NCI-H1105 treated with DMSO at 0.1 percent for 48 hours (cell line): ENCODE data around the gene MED26.
A peak's percentile ranks its signal among the peaks of the same experiment; 100 is the strongest.
"Not testable (repeated sequence)": the region's sequence is repeated elsewhere in the genome, so short reads cannot be mapped to it uniquely, and the experiment has no call there.

Experiments
- DNase-seq: peaks from one replicate; lab custom pipeline; 2025; lab: John Stamatoyannopoulos, UW

MED26 gene, protein sequence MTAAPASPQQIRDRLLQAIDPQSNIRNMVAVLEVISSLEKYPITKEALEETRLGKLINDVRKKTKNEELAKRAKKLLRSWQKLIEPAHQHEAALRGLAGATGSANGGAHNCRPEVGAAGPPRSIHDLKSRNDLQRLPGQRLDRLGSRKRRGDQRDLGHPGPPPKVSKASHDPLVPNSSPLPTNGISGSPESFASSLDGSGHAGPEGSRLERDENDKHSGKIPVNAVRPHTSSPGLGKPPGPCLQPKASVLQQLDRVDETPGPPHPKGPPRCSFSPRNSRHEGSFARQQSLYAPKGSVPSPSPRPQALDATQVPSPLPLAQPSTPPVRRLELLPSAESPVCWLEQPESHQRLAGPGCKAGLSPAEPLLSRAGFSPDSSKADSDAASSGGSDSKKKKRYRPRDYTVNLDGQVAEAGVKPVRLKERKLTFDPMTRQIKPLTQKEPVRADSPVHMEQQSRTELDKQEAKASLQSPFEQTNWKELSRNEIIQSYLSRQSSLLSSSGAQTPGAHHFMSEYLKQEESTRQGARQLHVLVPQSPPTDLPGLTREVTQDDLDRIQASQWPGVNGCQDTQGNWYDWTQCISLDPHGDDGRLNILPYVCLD

DNA sequence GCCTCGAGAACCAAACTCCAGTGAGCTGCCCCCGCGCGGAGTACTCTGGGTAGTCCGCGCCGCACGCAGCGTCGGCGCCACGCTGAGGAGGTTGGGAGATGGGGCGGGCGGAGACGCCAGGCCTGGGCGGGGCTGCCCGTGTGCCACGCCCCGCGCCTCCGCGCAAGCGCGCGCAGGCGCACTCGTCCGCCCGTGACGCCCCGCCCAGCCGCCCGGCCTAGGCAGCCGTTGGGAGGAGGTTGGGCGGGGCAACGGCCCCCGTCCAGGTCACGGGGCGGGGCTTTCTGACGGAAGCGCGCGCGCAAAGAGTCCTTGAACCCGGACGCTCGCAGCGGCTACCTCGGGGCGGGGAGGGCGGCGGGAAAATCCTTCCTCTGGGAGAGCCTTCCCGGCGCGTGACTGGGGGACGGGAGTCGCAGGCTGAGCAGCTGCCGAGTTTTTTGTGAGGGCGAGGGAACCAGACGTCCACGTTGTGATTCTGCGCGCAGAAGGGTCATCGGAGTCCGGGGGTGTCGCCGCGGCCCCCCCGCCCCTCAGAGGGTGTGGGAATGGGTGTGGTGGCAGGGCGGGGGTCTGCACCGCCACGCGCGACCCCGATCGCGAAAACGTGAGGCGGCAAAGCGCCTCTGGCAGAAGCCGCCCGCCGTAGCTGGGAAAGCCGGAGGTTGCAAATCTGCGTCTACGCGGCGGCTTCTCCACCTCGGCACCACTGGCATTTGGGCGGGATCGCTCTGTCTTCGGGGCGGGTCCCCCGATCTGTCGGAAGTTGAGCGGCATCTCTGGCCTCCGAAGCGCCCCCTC is at the start of gene MED26:
Gene MED26 (minus strand): TSS at position 22 of the 801 bp plus-strand sequence. CDS start 261 bp downstream, outside the sequence.
- peak; percentile 92 for DNase-seq

DNA sequence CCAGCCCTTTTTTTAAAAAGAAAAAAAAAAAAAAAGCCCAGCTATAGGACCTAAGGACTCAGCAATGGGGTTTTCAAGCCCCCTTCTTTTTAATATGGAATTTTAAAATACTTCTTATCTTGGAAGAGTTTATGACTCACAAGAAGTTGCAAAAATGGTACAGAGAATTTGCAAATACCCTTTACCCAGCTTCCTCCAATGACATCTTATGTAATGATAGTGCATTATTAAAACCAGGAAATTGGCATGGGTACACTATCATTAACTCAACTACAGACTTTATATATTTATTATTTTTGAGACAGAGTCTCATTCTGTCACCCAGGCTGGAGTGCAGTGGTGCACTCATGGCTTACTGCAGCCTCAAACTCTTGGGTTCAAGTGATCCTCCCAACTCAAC is 49.1 kb upstream of the MED26 start:
- DNase-seq, result no peak

DNA sequence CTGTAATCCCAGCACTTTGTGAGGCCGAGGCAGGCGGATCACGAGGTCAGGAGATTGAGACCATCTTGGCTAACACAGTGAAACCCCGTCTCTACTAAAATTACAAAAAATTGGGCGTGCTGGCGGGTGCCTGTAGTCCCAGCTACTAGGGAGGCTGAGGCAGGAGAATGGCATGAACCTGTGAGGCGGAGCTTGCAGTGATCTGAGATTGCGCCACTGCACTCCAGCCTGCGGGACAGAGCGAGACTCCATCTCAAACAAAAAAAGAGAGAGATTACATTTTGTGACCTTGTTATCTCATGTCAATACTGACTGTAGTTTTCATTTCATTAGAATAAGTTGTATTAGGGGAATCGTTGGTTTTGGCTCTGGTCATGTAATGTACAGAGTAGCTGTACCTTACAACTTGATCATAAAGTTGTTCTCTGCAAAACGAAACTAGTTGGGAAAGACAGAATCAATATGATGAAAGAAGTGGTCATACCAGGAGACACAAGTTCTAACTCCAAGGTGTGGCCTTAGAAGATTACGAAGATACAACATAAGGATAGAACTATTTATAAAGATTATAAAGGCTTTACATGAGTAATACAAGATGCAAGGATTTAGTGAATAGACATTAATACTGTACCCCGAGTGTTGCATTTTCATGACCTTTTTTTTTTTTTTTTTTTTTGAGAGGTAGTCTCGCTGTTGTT is 48.2 kb upstream of the MED26 start:
- no peak for DNase-seq

DNA sequence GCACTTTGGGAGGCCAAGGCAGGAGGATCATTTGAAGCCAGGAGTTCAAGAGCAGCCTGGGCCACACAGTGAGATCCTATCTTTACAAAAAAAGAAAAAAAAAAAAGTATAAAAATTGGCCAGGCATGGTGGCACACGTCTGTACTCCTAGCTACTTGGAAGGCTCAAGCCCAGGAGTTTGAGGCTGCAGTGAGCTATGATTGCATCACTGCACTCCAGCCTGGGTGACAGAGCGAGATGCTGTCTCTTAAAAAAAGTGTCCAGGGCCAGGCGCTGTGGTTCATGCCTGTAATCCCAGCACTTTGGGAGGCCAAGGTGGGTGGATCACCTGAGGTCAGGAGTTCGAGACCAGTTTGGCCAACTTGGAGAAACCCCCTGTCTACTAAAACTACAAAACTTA is 45.8 kb upstream of the MED26 start:
- not testable (repeated sequence) for DNase-seq

DNA sequence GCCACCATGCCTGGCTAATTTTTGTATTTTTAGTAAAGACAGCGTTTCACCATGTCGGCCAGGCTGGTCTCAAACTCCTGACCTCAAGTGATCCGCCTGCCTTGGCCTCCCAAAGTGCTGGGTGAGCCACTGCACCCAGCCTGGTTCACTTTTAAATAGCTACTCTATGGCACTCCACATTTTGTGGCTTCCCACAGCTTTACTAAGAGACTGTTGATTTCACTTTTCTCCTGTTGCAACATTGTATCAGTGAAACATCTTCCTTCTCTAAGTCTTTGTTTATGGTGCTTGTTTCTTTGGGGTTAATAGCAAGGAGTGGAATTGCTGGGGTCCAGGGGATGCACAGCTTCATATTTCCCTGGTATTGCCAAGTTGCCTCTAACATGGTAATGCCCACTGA is 45.2 kb upstream of the MED26 start:
- DNase-seq, result no peak

DNA sequence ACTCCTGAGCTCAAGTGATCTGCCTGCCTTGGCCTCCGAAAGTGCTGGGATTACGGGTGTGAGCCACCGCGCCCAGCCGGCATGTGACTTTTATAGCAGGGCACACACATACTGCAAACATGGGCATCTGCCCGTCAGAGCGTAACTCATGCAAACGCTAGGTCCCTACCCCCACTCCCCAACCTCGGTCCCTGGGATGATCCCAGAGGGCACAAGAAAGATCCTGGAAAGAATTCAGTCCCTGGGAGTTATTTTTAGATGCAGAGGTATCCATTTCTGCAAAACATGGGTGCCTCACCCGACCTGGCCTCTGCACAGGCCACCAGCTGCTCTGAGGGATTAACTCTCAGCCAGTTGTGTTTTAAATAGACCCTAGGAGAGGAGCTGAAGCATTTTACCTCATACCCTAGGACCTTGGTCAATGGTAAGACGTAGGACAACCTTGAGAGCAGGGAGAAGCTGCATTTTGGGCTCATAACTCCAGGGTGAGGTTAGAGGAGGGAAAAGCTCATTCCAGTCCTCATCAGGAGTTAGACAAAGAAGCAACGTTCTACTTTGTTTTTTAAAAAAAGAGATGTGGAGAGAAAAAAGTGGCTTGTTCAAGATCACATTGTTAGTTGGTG is 43.8 kb upstream of the MED26 start:
- no peak for DNase-seq

DNA sequence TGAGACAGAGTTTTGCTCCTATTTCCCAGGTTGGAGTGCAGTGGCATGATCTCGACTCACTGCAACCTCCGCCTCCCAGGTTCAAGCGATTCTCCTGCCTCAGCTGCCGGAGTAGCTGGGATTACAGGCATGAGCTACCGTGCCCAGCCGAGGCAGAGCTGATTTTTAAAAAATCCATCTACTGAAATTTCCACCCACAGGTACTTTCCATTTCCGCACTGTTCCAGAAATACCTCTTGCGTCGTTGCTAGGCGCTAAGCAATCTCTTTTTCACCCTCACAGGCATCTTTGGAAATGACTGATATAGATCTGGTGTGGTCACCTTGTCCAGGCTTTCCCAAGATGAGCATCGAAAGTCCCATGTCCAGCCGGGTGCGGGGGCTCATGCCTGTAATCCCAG is 42.3 kb upstream of the MED26 start:
- DNase-seq, result no peak

DNA sequence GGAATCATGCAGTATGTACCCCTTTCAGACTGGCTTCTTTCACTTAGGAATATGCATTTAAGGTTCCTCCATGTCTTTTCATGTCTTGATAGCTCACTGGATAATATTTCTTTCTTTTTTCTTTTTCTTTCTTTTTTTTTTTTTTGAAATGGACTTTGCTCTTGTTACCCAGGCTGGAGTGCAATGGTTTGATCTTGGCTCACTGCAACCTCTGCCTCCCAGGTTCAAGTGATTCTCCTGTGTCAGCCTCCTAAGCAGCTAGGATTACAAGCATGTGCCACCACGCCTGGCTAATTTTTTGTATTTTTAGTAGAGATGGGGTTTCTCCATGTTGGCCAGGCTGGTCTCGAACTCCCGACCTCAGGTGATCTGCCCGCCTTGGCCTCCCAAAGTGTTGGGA is 40.7 kb upstream of the MED26 start:
- DNase-seq, result not testable (repeated sequence)

DNA sequence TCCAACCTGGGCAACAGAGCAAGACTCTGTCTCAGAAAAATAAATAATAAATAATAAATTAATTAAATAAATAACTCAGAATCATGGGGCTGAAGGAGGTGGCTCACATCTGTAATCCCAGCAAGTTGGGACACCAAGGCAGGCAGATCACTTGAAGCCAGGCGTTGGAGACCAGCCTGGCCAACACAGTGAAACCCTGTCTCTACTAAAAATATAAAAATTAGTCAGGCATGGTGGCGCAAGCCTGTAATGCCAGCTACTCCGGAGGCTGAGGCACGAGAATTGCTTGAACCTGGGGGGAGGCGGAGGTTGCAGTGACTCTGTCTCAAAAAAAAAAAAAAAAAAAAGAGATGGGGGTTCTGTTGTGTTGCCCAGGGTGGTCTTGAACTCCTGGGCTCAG is 40.2 kb upstream of the MED26 start:
- no peak for DNase-seq

DNA sequence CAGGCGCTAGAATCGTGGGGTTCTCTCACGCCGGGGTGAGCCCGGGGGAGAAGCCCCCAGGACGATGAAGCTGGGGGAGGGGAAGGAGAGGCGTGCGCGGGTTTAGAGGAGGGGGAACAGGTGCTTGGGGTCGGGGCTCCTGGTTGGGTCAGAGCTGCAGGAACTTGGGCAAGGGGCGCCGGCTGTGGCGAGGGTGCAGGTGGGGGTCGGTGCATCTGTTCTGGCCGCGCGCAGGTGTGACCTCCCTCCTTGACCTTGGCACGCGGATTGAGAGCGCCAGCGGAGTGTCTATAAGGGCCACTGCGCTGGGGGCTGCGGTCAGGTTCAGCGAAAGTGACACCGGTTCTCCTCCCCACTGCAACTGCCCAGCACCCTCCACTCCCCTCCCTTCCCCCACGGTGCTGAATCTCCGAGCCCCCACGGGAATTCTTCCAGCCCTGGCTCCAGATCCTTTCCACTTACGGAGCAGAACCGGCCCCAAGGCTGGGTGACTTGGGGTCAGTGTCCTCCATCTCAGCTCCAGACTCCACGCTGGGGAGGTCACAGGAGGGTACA is 33.6 kb upstream of the MED26 start:
- DNase-seq, result peak; percentile 2

DNA sequence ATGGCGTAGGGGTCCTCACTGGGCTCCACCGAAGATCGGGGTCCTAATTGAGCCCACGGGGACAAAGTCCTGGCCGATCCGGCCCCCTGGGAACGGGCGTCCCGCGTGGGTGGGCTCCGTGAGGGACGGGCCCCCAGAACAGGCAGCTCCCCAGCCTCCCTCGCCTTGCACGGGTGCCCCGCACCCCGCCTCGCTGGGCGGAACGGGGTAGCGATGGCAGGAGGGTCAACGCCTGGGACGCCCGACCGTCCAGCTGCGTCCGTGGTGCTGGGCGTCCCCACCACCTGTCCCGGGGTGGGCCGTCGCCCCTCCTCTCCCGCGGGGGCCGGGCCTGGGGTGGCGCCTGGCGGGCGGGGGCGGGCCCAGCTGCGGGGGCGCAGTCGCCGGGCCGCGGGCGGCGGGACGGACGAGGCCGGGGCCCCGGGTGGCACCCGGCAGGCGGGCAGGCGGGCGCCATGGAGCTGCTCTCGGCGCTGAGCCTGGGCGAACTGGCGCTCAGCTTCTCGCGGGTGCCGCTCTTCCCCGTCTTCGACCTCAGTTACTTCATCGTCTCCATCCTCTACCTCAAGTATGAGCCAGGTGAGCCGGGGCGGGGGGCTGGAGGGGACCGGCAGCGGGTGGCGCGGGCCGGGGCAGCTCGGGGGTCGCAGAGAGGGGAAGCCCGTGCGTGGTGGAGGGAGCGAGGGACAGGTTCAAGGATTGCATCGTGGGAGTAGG is 32.9 kb upstream of the MED26 start, which contains the start of gene TMEM38A:
Gene TMEM38A (plus strand): TSS at position 377 of the 717 bp plus-strand sequence. CDS start 79 bp downstream, at position 456.
- DNase-seq, result peak; percentile 21

DNA sequence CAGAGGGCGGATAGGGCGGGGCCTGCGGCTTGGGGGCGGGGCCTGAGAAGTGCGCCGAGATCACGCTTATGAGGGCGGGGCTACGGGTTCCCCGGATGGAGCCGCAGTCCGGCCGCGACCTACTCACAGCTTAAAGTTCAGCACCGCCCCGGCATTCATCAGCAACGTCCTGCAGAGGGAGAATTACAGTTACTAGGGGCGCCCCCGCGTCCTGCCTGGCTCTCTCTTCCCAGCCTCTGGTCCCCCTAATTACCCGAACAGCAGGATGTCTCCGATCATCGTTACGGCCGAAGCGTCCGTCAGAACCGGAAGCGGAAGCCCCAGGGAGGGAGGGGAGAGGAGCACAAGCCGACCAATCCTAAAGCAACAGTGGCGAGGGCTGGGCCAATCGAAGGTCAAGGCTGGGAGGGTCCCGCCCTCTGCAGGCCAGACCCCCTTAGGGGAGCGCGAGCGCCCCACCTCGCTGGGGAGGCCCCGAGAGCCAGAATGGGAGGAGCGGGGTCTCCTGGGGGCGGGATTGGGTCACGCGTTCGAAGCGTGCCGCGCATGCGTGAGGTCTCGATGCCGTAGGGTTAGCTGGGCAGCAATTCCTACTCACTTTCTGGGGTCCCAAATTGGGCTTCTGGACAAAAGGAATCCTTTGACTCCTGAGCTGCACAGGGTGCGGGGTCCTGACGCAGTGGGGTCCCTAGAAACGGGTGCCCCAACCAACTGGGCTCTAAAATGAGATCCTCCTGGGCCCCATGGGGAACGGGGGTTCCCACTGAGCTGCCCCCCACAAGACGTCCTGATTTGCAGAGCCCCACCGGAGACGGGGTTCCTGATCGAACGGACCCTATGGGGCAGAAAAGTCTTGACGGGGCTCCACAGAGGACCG is 32.1 kb upstream of the MED26 start, which contains the start of gene SMIM7:
Gene SMIM7 (minus strand): TSS at position 313 of the 877 bp plus-strand sequence. CDS start 34 bp downstream, at position 279.
- peak; percentile 98 for DNase-seq

DNA sequence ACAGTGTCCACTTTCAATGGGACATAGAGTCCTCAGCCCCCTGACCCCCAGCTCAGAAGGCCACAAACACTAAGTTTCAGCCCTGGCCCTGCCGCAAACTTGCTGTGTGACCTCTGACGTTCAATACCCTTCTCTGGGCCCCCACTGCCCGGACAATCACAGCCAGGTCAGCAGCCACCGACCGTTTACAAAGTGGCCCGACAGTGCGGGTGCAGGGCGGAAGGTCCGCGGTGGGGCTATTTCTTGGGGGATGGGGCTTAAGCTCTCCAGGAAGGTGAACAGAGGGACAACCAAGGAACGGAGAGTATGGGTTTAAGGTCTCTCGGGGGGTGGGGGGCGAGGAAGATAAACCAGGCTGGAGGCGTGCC is 31.4 kb upstream of the MED26 start:
- DNase-seq, result no peak

DNA sequence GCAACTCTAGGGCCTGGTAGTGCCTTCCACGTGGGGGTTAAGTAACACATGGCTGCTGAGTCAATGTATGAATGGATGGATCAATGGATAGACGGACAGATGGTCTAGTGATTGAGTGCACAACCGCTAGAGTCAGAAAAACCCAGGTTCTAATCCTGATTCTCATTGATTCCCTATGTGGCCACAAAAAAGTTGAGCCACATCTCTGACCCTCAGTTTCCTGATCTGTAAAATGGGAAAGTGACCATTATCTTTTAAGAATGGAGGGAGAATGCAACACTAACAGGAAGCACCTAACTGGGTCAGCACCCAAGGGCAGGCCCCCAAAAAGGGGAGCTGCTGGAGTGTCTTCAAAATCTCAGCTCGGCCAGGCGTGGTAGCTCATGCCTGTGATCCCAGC is 29.4 kb upstream of the MED26 start:
- DNase-seq, result no peak

DNA sequence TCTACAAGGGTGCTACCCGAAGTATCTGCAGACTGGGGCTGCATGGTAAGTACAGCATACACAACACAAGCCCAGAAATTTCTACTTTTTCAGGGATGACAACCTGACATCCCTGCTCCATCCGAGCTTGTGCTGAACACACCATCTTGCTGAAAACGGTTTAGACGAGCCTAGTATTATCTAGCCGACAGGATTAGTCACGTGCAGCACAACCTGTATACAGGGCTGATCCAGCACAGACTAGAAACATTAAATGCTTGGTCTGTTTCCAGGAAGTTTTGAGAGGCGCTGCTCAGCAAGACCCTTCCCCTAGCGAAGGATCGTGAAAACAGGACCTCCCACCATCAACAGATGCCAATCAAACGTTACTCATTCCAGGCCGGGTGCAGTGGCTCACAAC is 27.7 kb upstream of the MED26 start:
- DNase-seq, result no peak

DNA sequence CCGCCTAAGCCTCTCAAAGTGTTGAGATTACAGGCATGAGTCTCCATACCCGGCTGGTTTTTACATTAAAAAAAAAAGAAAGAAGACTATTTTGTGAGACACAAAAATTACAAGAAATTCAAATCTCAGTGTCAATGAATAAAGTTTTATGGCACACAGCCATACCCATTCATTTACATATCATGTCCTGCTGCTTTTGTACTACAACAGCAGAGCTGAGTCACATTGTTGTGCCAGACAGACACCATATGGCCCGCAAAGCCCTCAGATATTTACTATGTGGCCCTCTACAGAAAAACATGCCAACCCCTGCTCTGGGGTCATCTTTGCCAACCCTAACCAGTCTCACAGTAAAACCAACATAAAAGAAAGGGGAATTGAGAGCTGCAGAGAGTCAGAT is 26.6 kb upstream of the MED26 start:
- no peak for DNase-seq

DNA sequence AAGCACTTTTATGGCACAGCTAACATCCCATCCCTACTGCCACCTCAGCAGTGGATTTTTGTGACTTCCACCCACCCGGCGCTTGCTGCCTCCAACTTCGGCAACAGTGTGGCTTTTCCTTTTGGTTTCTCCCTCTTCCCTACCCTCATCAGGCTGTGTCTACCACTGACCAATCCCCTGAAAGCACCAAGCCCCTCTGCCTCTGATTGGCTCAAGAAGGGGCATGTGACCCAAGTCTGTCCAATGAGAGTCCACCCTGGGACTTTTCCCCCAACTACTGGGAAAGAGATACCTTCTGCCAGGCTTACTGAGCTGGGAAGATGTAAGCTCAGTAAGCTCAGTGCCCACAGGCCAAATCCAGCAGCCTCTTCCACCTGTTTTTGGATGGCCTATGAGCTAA is 26.1 kb upstream of the MED26 start:
- DNase-seq, result no peak

DNA sequence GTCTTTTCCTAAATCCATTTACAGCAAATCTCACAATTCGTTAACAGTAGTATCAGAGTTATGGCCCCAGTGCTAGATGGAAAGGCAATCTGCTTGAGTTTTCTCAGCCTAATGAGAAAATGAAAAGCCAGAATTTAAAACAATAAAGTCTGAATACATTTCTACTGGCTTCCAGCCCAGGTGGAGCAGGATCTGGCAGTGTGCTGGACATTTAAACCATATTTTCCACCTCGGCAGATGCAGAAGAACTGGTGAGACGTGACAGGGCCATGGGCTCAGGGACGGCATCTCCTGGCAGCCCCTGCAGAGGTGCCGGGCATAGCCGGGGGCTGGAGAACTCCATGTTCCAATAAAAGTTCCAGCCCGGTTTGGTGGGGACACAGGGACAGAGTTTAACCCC is 24.9 kb upstream of the MED26 start:
- DNase-seq, result no peak

DNA sequence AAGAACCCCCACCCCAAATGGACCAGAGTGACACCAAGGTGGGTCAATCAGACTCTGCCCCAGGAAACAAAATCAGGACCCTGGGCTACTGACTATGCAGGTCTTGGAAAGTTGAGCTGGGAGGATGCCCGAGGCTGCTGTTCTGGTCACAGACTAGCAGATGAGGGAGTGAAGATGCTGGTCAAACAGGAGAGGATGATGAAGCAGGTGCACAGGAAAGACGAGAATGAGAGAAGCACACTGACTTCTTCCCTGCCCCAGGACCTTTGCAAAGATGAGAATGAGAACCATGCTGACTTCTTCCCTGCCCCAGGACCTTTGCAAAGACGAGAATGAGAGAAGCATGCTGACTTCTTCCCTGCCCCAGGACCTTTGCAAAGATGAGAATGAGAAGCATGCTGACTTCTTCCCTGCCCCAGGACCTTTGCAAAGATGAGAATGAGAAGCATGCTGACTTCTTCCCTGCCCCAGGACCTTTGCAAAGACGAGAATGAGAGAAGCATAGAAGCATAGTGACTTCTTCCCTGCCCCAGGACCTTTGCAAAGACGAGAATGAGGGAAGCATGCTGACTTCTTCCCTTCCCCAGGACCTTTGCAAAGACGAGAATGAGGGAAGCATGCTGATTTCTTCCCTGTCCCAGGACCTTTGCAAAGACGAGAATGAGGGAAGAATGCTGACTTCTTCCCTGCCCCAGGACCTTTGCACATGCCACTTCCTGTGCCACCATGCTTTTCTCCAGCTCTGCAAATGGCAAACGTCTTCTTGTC is 23.6 kb upstream of the MED26 start:
- DNase-seq, result not testable (repeated sequence)
